ENCODE data around the gene BCAS3. TPM values are rescaled to one million over a fixed set of nuclear protein-coding genes. Genes with fewer than 3 reads are reported as not detected.

Gene BCAS3
- total RNA-seq, 2 experiments from 2014 or later = 13.4 to 14.5 TPM

- no peak for DNase-seq (ENCODE audit: low spot score)
- ChIA-PET POLR2A (no interaction called here), CTCF (ENCODE audit: unreplicated experiment) (no interaction called here)
- no peak for TF ChIP-seq EZH2phosphoT487 (IDR thresholded peaks at IDR 0.05; ENCODE audit: borderline replicate concordance, low read depth, low read length)
- TF ChIP-seq CTCF (conservative IDR thresholded peaks at IDR 0.05; ENCODE audit: low read length) = no peak
- BruUV-seq (replicated peaks) = no TSS peak
- Histone ChIP-seq H3K4me2 (ENCODE audit: low read length) (no peak overlapping the region), H3K27ac (ENCODE audit: low read depth, low read length, poor library complexity, severe bottlenecking) (no peak overlapping the region), H3K9me3 (ENCODE audit: low read length) (no peaks in the 10 kb centered on the region), H3K4me3 (ENCODE audit: low read depth, low read length, poor library complexity, severe bottlenecking) (no peak overlapping the region), H3K79me2 (ENCODE audit: insufficient read depth, low read depth, low read length) (no peaks in the 10 kb centered on the region), H4K20me1 (ENCODE audit: insufficient read depth, low read length) (no peaks in the 10 kb centered on the region), H3K4me1 (ENCODE audit: insufficient read depth, low read length, poor library complexity, severe bottlenecking) (no peaks in the 10 kb centered on the region), H2AFZ (ENCODE audit: low read length) (no peak overlapping the region), H3K9me2 (ENCODE audit: insufficient read depth, low read length) (no peaks in the 10 kb centered on the region), H3K36me3 (ENCODE audit: insufficient read depth, low read length) (no peaks in the 10 kb centered on the region)
- intact Hi-C loops (cut with micrococcal nuclease; ENCODE audit: unreplicated experiment) = no loop called here
These were observed 719.6 kb downstream of the BCAS3 start for GRCh38 chr17:61397086-61397842.

- Histone ChIP-seq H3K79me2 (ENCODE audit: insufficient read depth, low read depth, low read length) (no peaks in the 10 kb centered on the region), H3K4me2 (ENCODE audit: low read length) (no peak overlapping the region), H2AFZ (ENCODE audit: low read length) (no peak overlapping the region), H4K20me1 (ENCODE audit: insufficient read depth, low read length) (no peaks in the 10 kb centered on the region), H3K9me2 (ENCODE audit: insufficient read depth, low read length) (no peaks in the 10 kb centered on the region), H3K4me3 (ENCODE audit: low read depth, low read length, poor library complexity, severe bottlenecking) (no peak overlapping the region), H3K9me3 (ENCODE audit: low read length) (no peaks in the 10 kb centered on the region), H3K27ac (ENCODE audit: low read depth, low read length, poor library complexity, severe bottlenecking) (no peak overlapping the region), H3K4me1 (ENCODE audit: insufficient read depth, low read length, poor library complexity, severe bottlenecking) (no peaks in the 10 kb centered on the region), H3K36me3 (ENCODE audit: insufficient read depth, low read length) (no peaks in the 10 kb centered on the region)
- DNase-seq (ENCODE audit: low spot score) = no peak
- POLR2A ChIA-PET = no interaction called here
- TF ChIP-seq EZH2phosphoT487 (IDR thresholded peaks at IDR 0.05; ENCODE audit: borderline replicate concordance, low read depth, low read length) (no peak), CTCF (conservative IDR thresholded peaks at IDR 0.05; ENCODE audit: low read length) (no peak)
- intact Hi-C loops (cut with micrococcal nuclease; ENCODE audit: unreplicated experiment) = no loop called here
- no TSS peak for BruUV-seq (replicated peaks)
- CTCF ChIA-PET (ENCODE audit: unreplicated experiment) = no interaction called here
These were observed 721.1 kb downstream of the BCAS3 start for GRCh38 chr17:61398721-61399130.
